Loucy (cell line): ENCODE measurements around the gene AMOTL1.

Experiments
- EZH2phosphoT487 ChIP-seq: fragments of 200-600 bp; IDR thresholded peaks from 2 replicates; pipeline ENCODE4 v1.6.1; 2018; ENCODE audit warnings: antibody characterized with exemption, mild to moderate bottlenecking, moderate library complexity, borderline replicate concordance
- TF ChIP-seq, protein P1 (sequence below): fragments of 200-600 bp; sonication (generic); conservative IDR thresholded peaks from 2 replicates; pipeline ENCODE4 v1.5.1; 2014; ENCODE audit warnings: mild to moderate bottlenecking, antibody characterized with exemption, low read length

DNA sequence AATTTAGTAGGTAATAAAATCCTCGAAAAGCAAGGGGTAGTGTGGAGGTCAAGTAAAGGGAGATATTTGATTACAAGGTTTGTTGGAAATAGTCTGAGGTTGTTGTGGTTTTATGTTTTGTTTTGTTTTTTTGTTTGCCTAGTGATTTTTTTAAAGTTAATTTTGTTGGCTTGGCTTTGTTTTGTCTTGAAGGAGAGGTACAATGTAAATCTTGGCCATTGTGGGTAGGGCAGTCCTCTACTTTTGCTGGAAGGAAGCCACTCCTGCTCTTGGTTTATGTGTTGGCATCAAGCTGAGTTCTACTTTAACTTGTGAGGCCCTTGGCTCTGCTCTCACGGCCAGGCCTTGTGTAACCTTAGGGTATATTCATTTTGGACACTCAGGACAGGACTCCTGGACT is 3.2 kb downstream of the AMOTL1 start:
- TF ChIP-seq, protein P1, sequence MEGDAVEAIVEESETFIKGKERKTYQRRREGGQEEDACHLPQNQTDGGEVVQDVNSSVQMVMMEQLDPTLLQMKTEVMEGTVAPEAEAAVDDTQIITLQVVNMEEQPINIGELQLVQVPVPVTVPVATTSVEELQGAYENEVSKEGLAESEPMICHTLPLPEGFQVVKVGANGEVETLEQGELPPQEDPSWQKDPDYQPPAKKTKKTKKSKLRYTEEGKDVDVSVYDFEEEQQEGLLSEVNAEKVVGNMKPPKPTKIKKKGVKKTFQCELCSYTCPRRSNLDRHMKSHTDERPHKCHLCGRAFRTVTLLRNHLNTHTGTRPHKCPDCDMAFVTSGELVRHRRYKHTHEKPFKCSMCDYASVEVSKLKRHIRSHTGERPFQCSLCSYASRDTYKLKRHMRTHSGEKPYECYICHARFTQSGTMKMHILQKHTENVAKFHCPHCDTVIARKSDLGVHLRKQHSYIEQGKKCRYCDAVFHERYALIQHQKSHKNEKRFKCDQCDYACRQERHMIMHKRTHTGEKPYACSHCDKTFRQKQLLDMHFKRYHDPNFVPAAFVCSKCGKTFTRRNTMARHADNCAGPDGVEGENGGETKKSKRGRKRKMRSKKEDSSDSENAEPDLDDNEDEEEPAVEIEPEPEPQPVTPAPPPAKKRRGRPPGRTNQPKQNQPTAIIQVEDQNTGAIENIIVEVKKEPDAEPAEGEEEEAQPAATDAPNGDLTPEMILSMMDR = no peak
- TF ChIP-seq EZH2phosphoT487 = no peak
